ENCODE data around the gene OR11H6. TPM values are rescaled to one million over a fixed set of nuclear protein-coding genes. Genes with fewer than 3 reads are reported as not detected.
"Not testable (repeated sequence)": the region's sequence is repeated elsewhere in the genome, so short reads cannot be mapped to it uniquely, and the experiment has no call there.

The OR11H6 gene
- total RNA-seq, 1 donor = not detected

DNA sequence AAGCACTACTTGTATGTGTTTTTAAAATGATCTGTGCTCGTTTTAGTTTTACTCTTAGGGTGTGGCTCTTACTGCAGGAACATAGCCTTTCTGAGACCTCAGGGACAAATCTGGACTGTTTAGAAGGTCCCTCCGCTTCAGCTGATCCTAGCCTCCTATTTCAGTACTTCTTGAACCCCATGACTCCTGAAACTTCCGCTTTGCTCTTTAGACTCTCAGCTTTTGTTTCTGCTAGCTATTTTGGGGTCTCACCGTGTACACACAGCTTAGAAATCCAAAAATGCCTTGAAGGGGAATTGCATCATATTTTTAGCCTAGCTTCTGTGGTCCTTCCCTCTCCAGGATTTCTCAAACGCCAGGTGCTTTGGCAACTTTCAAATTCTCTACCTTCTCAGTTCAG is 24.5 kb upstream of the OR11H6 start:
- DNase-seq (ENCODE audit: low read depth) = no peak
- TF ChIP-seq, protein P1, sequence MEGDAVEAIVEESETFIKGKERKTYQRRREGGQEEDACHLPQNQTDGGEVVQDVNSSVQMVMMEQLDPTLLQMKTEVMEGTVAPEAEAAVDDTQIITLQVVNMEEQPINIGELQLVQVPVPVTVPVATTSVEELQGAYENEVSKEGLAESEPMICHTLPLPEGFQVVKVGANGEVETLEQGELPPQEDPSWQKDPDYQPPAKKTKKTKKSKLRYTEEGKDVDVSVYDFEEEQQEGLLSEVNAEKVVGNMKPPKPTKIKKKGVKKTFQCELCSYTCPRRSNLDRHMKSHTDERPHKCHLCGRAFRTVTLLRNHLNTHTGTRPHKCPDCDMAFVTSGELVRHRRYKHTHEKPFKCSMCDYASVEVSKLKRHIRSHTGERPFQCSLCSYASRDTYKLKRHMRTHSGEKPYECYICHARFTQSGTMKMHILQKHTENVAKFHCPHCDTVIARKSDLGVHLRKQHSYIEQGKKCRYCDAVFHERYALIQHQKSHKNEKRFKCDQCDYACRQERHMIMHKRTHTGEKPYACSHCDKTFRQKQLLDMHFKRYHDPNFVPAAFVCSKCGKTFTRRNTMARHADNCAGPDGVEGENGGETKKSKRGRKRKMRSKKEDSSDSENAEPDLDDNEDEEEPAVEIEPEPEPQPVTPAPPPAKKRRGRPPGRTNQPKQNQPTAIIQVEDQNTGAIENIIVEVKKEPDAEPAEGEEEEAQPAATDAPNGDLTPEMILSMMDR (IDR thresholded peaks at IDR 0.05; ENCODE audit: insufficient read depth, low read depth, low read length) = no peak
- H3K4me3 ChIP-seq (ENCODE audit: low read depth, low read length) = no peak overlapping the region

DNA sequence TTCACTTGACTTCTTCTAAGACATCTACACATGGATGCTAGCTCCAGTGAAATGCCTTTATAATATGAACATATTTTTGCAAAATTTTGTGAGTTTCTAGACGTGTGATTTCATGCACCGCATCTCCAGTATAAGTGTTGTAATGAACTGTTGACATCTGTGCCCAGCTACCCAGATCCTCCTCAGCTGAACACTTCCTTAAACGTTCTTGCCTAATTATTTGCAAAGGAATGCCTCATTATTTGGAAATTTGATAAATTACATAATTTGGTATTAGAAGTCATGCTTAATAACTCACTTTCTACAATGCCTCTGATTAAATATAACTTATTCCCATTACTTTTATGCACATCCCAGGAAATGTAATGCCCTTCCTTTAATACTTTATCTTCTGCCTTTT is 18.8 kb upstream of the OR11H6 start:
- DNase-seq (ENCODE audit: low read depth) = no peak
- TF ChIP-seq, protein P1 (IDR thresholded peaks at IDR 0.05; ENCODE audit: insufficient read depth, low read depth, low read length) = no peak
- no peak overlapping the region for H3K4me3 ChIP-seq (ENCODE audit: low read depth, low read length)

DNA sequence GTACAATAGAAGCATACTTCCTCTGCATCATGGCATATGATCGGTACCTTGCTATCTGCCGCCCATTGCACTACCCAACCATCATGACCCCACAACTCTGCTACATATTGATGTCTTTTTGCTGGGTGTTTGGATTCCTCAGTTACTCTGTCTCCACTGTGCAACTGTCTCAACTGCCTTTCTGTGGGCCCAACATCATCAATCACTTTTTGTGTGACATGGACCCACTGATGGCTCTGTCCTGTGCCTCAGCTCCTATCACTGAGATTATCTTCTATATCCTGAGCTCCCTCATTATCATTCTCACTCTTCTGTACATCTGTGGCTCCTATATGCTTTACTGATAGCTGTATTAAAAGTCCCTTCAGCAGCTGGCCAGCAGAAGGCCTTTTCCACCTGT is 13.9 kb upstream of the OR11H6 start:
- TF ChIP-seq, protein P1 (IDR thresholded peaks at IDR 0.05; ENCODE audit: insufficient read depth, low read depth, low read length) = no peak
- no peak overlapping the region for H3K4me3 ChIP-seq (ENCODE audit: low read depth, low read length)
- no peak for DNase-seq (ENCODE audit: low read depth)

DNA sequence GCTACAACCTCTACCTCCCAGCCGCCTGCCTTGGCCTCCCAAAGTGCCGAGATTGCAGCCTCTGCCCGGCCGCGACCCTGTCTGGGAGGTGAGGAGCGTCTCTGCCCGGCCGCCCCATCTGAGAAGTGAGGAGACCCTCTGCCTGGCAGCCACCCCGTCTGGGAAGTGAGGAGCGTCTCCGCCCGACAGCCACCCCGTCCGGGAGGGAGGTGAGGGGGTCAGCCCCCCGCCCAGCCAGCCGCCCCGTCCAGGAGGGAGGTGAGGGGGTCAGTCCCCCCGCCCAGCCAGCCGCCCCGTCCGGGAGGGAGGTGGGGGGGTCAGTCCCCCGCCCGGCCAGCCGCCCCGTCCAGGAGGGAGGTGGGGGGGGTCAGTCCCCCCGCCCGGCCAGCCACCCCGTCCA is 11.1 kb upstream of the OR11H6 start:
- DNase-seq (ENCODE audit: low read depth); H3K4me3 ChIP-seq (ENCODE audit: low read depth, low read length): not testable (repeated sequence)

DNA sequence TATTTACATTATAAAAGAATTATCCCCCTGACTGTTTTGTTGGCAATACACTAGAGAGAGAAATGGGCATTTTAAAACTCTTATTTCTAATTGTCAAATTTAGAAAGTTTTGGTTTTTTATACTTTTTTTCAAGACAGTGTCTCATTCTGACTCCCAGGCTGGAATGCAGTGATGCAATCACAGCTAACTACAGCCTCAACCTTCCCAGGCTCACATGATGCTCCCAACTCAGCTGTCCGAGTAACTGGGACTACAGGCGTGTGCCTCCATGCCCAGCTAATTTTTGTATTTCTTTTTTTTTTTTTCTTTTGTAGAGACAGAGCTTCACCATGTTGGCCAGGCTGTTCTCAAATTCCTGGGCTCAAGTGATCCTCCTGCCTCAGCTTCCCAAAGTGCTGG is 8.3 kb upstream of the OR11H6 start:
- no peak for DNase-seq (ENCODE audit: low read depth)

DNA sequence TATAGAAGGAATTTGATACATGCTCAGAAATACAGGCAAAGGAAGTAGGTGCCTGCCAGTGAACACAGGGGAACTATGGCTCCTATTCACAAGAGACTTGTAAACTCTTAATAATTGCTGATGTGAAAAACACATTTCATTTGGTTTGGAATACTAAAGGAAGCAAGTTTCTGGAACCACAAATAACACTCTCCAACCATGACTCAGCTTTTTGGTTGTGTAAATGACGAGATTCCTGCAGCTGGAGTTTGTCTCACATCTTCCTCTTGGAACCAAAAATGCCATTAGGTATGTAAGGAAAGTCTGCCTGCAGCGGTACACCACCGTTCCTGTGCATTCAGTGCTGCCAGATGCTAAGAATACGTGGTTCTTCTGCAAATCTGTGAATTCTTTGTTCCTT is 4.5 kb upstream of the OR11H6 start:
- TF ChIP-seq, protein P1 (IDR thresholded peaks at IDR 0.05; ENCODE audit: insufficient read depth, low read depth, low read length) = no peak
- H3K4me3 ChIP-seq (ENCODE audit: low read depth, low read length) = no peak overlapping the region
- no peak for DNase-seq (ENCODE audit: low read depth)

More for the DNA sequence above, 8.3 kb upstream of the OR11H6 start:
- no peak overlapping the region for H3K4me3 ChIP-seq (ENCODE audit: low read depth, low read length)
- TF ChIP-seq, protein P1 (IDR thresholded peaks at IDR 0.05; ENCODE audit: insufficient read depth, low read depth, low read length) = no peak

DNA sequence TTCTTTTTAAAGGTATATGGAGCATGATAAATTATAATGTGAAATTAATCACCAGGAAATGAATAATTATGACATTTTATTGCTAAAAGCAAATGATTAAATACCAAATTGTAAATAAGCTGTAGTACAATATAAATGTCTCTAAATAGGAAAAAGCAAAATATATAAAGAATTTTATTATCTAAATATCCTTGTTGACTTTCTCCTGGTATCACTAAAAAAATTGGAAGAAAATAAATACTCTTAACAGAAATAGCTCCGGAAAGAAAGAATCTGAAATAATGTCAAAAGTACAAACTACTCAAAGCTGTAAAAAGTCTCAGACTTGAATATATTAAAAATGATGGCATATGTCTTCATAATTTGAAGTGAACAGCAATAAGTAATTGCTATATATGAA is 5.2 kb downstream of the OR11H6 start, which contains the start of gene OR11H7:
OR11H7 (plus strand) TSS at position 301 of the 400 bp plus-strand sequence.
- DNase-seq (ENCODE audit: low read depth) = no peak
- H3K4me3 ChIP-seq (ENCODE audit: low read depth, low read length) = no peak within 1 kb of the TSS
- TF ChIP-seq, protein P1 (IDR thresholded peaks at IDR 0.05; ENCODE audit: insufficient read depth, low read depth, low read length) = no peak

DNA sequence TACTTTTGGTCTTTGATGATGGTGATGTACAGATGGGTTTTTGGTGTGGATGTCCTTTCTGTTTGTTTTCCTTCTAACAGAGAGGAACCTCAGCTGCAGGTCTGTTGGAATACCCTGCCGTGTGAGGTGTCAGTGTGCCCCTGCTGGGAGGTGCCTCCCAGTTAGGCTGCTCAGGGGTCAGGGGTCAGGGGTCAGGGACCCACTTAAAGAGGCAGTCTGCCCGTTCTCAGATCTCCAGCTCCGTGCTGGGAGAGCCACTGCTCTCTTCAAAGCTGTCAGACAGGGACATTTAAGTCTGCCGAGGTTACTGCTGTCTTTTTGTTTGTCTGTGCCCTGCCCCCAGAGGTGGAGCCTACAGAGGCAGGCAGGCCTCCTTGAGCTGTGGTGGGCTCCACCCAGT is 11.9 kb downstream of the OR11H6 start:
- H3K4me3 ChIP-seq (ENCODE audit: low read depth, low read length); DNase-seq (ENCODE audit: low read depth): not testable (repeated sequence)

Data from fibroblast of villous mesenchyme (primary cell).